ENCODE data around the gene IZUMO1. TPM values are rescaled to one million over a fixed set of nuclear protein-coding genes. Genes with fewer than 3 reads are reported as not detected.
"Not testable (repeated sequence)": the region's sequence is repeated elsewhere in the genome, so short reads cannot be mapped to it uniquely, and the experiment has no call there.

The IZUMO1 gene
- 0.06 TPM for polyA plus RNA-seq (2013, experiment 1 of 2; ENCODE audit: insufficient read length)
- 0.07 TPM for polyA plus RNA-seq (2013, experiment 2 of 2; ENCODE audit: insufficient read length)

DNA sequence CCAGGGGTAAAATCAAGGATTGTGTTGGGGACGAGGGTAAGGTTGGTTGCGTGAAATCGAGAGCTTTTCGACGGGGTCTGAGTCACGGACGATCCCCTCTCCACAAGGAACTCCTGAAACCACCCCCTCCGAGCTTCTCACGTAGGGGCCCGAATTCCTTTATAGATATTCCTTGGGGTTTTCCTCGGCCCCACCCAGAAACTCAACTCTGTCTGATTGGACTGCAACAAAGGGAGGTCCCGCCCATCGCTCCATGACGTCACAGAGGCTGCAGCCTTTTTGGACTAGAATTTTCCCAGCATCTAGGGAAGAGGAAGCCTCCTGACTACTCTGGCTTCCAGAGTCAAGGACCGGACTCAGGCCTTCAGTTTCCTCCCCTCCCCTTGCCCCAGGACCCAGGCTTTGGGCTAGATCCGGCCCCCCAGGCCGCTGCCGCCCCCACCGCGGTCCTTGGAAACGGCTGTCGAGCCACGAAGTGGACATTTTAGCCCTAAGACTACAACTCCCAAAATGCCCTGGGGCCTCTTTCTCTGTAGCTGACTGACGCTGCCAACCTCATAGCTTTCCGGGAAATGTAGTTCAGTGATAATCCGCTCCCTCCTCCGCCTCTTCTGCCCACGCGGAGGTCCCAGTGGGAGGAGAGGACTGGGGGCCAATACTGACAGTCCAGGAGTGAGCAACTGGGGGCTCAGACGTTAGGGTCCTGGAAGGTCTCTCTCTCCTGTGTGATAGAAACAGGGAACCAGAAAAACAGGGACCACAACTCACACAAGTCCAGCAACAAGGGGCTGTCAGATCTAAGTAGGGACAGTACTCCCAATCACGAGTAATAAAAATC is at the start of gene IZUMO1:
IZUMO1 (minus strand) TSS at position 172 of the 838 bp plus-strand sequence. CDS start 1,050 bp downstream, outside the sequence.
- peak; percentile 92 for DNase-seq

DNA sequence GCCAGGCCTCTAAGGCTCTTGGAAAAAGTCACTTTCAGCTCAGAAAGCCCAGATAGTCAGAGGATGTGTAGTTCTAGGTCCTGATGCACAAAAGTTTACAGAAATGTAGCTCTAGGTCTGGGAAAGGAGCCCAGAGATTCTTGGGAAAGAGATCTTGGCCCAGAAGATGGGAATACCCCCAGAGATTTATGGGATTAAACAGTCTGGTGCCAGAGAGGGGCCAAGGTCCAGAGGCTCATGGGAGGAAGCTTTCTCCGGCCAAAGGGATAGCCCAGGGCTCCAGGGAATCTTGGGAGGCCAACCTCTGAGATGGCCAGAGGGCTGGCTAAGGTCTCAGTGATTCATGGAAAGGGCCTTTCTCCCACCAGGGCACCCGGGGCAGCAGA is 49.0 kb upstream of the IZUMO1 start:
- no peak for DNase-seq

GRCh38 chr19:48795055-48795684 is 48.5 kb upstream of the IZUMO1 start:
- peak; percentile 95 for DNase-seq

DNA sequence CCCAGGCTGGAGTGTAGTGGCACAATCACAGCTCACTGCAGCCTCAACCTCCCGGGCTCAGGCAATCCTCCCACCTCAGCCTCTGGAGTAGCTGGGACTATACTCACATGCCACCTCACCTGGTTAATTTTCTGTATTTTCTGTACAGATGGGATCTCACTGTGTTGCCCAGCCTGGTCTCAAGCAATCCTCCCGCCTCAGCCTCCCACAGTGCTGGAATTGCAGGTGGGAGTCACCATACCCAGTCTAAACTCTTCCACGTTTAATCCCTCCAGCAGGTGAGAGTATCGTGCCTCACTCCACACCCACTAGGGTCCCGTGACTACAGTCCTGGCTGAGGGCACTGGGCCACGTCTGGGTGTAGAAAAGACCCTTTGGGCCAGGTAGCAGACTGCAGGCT is 47.6 kb upstream of the IZUMO1 start:
- no peak for DNase-seq

DNA sequence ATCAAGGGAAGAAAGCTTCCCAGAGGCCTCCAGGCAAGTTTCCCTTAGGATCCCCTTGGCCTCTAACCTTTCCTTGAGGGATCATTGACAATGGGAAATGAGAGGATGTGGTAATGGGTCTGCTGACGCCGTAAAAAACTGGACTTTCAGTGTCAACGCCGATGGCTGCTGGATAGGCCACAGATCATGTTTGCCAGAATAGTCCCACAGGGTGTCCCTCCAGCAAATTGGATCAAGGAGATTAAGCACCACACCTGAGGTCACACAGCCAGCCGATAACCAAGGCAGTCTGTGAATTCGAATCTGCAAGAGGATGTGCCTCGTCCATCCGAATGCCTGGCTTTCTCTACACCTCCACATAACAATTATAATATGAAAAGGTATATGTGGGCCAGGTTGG is 46.6 kb upstream of the IZUMO1 start:
- no peak for DNase-seq

DNA sequence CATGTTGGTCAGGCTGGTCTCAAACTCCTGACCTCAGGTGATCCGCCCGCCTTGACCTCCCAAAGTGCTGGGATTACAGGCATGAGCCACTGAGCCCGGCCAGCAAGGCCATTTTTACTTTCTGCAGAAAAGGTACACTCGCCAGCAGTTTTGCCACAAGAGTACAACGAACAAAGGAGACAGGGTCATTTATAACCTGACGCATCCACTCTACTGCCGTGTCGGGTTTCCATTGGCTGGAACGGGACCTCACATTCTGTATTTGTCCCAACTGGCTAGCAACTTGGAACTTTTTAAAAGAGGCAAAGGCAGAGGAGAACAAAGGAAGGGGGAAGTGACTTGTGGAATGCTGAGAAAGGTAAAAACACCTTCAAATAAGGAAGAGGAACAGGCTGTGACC is 40.6 kb upstream of the IZUMO1 start:
- DNase-seq: not testable (repeated sequence)

- not testable (repeated sequence) for DNase-seq
Observed at GRCh38 chr19:48786422-48786821, 39.7 kb upstream of the IZUMO1 start.

GRCh38 chr19:48784527-48784926 is 37.8 kb upstream of the IZUMO1 start:
- DNase-seq: no peak

DNA sequence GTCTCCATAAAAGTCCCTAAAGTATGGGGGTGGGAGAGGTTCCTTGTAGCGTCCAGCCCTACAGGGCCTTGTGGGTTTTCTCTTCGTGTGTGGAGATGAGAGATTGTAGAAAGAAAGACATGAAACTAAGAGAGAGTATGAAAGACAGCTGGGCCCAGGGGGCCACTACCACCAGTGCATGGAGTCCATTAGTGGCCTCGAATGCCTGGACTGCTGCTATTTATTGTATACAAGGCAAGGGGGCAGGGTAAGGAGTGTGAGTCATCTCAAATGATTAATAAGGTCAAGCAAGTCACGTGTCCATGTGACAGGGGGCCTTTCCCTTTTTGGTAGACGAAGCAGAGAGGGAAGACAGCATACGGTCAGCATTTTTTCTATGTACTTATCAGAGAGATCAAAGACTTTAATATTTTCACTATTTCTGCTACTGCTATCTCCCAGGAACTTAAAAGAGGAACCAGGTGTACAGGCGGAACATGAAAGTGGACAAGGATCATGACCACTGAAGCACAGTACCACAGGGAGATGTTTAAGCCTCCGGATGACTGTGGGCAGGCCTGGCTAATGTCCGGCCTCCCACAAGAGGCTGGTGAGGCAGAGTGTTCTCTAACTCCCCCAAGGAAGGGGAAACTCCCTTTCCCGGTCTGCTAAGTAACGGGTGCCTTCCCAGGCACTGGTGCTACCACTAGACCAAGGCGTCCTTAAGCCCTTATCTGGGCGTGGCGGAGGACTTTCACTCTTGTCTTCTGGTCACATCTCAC is 34.1 kb upstream of the IZUMO1 start:
- DNase-seq: peak; percentile 41

GRCh38 chr19:48779636-48780035 is 32.9 kb upstream of the IZUMO1 start:
- no peak for DNase-seq

GRCh38 chr19:48777720-48778119 is 31.0 kb upstream of the IZUMO1 start:
- no peak for DNase-seq

- no peak for DNase-seq
Observed at GRCh38 chr19:48777139-48777538, 30.4 kb upstream of the IZUMO1 start.

DNA sequence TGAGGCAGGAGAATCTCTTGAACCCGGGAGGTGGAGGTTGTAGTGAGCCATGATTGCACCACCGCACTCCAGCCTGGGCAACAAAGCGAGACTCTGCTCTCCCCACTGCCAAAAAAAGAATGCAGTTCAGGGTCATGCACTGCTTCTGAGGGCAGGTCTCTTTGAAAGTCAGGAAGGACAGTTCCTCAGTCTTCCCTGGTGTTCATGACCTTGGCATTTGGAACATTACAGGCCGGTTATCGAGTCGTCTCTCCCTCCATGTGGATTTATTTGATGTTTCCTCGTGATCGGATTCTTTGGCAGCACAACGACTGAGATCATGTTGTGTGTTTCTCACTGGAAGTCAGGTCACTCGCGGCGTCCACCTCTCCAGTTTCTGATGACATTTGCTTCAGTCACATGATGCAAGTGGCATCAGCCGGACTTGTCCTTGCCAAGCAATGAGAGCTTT is 25.8 kb upstream of the IZUMO1 start:
- DNase-seq: no peak

GRCh38 chr19:48770734-48771472 is 24.2 kb upstream of the IZUMO1 start:
- DNase-seq: no peak

DNA sequence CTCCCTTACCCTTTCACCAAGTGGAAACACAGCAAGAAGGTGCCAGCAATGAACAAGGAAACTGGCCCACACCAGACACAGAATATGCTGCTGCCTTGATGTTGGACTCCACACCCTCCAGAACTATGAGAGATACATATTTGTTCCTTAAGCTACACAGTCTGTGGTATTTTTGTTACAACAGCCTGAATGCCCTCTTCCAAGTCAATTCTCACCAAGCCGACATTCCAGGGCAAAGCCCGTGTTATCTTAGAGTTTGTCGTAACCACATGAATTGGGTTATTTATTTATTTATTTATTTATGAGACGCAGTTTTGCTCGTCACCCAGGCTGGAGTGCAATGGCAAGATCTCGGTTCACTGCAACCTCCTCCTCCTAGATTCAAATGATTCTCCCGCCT is 23.6 kb upstream of the IZUMO1 start:
- peak; percentile 89 for DNase-seq

- no peak for DNase-seq
Observed at GRCh38 chr19:48768994-48769713, 22.4 kb upstream of the IZUMO1 start.

DNA sequence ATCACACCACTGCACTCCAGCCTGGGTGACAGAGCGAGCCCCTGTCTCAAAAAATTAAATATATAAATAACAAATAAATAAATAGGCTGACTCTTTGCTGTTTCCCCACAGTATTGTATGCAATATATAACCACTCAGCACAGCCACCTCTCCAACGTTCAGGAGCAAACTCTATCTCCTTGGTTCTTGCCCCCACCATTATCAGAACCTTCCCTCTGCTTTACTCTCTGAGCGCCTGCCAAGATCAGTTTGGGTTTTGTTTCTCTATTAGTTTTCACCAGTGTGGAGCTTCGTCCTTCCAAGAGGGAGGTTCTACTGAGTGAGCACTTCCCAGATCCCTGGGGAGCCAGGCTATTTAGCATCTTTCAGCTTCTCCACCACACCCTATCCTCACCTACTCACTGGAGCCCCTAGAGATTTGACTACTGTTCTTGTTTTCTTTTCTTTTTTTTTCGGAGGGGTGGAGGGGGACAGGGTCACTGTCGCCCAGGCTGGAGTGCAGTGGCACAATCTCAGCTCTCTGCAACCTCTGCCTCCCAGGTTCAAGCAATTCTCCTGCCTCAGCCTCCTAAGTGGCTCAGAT is 21.6 kb upstream of the IZUMO1 start:
- not testable (repeated sequence) for DNase-seq

DNA sequence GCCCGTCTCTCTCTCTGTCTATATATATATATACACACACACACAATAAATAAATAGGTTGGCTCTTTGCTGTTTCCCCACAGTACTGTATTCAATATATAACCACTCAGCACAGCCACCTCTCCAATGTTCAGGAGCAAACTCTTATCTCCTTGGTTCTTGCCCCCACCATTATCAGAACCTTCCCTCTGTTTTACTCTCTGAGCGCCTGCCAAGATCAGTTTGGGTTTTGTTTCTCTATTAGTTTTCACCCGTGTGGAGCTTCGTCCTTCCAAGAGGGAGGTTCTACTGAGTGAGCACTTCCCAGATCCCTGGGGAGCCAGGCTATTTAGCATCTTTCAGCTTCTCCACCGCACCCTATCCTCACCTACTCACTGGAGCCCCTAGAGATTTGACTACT is 19.1 kb upstream of the IZUMO1 start:
- not testable (repeated sequence) for DNase-seq

DNA sequence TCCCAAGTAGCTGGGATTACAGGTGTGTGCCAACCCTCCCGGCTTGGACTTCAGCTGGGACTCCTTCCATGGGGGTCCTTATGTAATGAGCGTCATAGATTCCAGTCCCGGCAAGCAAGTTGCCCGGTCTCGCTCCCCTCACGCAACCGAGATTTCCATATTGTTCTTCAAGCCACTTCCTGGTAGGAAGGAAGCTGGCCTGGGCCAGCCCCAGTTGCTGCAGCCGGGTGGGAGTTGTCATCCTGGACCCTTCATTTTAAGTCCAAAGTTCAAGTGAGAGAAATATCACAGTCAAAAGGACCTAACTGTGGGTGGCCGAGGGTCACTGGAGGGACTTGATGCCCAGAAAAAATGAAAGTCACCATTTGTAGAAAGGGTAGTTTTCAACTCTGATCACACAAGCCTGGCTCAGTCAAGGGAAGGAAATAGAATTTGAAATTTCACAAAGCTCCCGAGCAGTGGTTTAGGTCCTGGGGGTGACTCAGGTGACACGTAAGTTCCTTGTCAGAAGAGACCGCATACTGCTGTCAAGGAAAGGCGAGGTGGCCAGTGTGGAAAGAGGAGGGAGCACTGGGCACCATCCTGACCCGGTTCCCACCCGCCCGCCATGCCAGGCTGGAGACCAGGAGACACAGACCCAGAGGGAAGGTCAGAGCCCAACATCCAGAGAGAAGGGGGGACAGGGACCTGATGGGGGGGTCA is 13.9 kb upstream of the IZUMO1 start:
- DNase-seq: no peak

DNA sequence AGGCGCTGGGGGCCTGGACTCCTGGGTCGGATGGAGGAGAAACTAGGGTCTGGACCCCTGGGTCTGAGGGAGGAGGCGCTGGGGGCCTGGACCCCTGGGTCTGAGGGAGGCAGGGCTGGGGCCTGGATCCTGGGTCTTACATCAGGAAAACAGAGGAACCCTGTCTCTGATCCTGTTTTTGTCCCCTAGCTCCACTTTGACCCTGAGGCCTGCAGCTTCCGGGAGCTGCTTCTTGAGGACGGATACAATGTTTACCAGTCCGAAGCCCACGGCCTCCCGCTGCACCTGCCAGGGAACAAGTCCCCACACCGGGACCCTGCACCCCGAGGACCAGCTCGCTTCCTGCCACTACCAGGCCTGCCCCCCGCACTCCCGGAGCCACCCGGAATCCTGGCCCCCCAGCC is 11.0 kb upstream of the IZUMO1 start:
- no peak for DNase-seq
